Lung (tissue), 12 donors: ENCODE results near the gene RSRP1. TPM values are rescaled to one million over a fixed set of nuclear protein-coding genes. Genes with fewer than 3 reads are reported as not detected.

Experiments used
- ATAC-seq: fragments of 200-7000 bp; cut with Tn5 transposase; one replicate; pipeline ENCODE4 v1.9.1; 2020; ENCODE audit warnings: moderate number of reproducible peaks; ENCODE audit not compliant: insufficient read depth, low FRiP score
- DNase-seq, 3 donors: peaks; one replicate each; pipeline ENCODE4 v3.0.0-alpha.2; 2013 to 2017
- H3K27ac ChIP-seq, 2 donors: one replicate each; pipeline ENCODE4 v1.5.1; 2013; ENCODE audit warnings: mild to moderate bottlenecking in 2 of 2, moderate library complexity in 2 of 2, control low read depth in 1 of 2, inconsistent platforms in 1 of 2, low read depth in 1 of 2, low read length in 1 of 2
- H3K27me3 ChIP-seq, 3 donors: one replicate each; pipeline ENCODE4 v1.5.1; 2013; ENCODE audit warnings: low read length in 2 of 3; ENCODE audit not compliant: control insufficient read depth in 3 of 3, insufficient read depth in 3 of 3
- H3K36me3 ChIP-seq, 4 donors: one replicate each; pipeline ENCODE4 v1.5.1; 2013; ENCODE audit warnings: low read length in 4 of 4, mild to moderate bottlenecking in 1 of 4, moderate library complexity in 1 of 4; ENCODE audit not compliant: control insufficient read depth in 4 of 4, insufficient read depth in 4 of 4
- H3K4me1 ChIP-seq, 5 donors: one replicate each; pipeline ENCODE4 v1.5.1; 2013; ENCODE audit warnings: low read length in 5 of 5, mild to moderate bottlenecking in 2 of 5, moderate library complexity in 1 of 5; ENCODE audit not compliant: control insufficient read depth in 5 of 5, insufficient read depth in 5 of 5
- H3K4me3 ChIP-seq: one replicate; pipeline ENCODE4 v1.5.1; 2013; ENCODE audit warnings: mild to moderate bottlenecking, control low read depth, moderate library complexity
- H3K9ac ChIP-seq, 2 donors: one replicate each; pipeline ENCODE4 v1.5.1; 2013; ENCODE audit warnings: low read length in 2 of 2, control low read depth in 1 of 2; ENCODE audit not compliant: insufficient read depth in 1 of 2
- H3K9me3 ChIP-seq, 4 donors: one replicate each; pipeline ENCODE4 v1.5.1; 2013; ENCODE audit warnings: low read length in 3 of 4, mild to moderate bottlenecking in 1 of 4, moderate library complexity in 1 of 4; ENCODE audit not compliant: control insufficient read depth in 4 of 4, insufficient read depth in 3 of 4
- WGBS, 2 donors: extraction: QIAGEN DNeasy Blood & Tissue Kit; methylation state at CpG; one replicate each; pipeline ENCODE4 v1.1.7; 2013; 5-methylcytosine and 5-hydroxymethylcytosine counted together
- polyA plus RNA-seq, 2 donors: library from polyadenylated mRNA; stranded (reverse); fragments of 200-250 nt; gene quantifications; one replicate each; pipeline ENCODE4 v1.2.1, GENCODE V29; 2013
- total RNA-seq, 2 donors: library from RNA; depleted of rRNA in 1 of 2; stranded (reverse); fragments of >200 nt in 1 of 2; gene quantifications; one replicate each; pipeline ENCODE4 v1.2.1, GENCODE V29; 2014 to 2021
- TF ChIP-seq, protein P1 (sequence below): IDR thresholded peaks from 2 replicates; pipeline ENCODE4 v1.5.1; 2012; ENCODE audit warnings: mild to moderate bottlenecking; ENCODE audit errors: control extremely low read depth, extremely low read depth
- donor health status: control.
- donor health status: control.
- donor health status: Bipolar disorder and iron deficiency.
- donor health status: healthy.
- donor health status: DM: yes; HTN: yes; CAD: no.

Gene RSRP1
- total and polyA plus RNA-seq, 4 donors = 72.6 to 364 (median 157) TPM

DNA sequence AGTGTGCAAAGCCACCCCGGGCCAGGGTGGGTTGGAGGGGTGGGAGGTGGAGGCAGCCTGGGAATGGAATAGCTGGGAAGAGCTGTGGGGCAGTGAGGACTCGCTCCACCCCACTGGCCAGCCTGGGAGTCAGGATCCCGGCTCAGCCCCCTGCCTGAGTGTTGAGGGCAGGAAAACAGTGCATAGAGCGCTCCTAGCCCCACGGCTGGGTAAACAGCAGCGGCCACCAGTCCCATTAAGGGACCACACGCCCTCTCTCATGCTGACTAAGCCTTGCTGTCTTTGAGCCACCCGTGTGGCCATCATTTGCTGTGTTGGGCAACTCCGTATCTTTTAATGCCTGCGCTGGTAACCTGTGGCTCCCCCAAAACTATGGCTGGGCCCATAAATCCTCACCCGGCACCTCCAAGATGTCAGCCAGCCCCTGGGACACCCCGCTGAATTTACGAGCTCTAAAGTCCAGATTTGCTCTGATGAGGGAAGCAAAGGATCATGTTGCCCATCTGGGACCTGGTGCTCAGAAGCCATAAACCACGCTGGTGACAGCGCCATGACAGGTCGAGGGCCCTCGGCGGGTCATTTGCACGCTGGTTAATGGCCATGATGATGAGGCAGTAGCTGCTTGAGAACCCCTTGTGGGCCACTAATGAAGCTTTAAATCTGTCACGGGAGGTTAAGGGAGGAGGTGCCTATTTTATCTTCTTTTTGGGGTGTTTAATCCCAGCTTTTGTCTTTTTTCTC is 49.8 kb downstream of the RSRP1 start:
- TF ChIP-seq, protein P1, sequence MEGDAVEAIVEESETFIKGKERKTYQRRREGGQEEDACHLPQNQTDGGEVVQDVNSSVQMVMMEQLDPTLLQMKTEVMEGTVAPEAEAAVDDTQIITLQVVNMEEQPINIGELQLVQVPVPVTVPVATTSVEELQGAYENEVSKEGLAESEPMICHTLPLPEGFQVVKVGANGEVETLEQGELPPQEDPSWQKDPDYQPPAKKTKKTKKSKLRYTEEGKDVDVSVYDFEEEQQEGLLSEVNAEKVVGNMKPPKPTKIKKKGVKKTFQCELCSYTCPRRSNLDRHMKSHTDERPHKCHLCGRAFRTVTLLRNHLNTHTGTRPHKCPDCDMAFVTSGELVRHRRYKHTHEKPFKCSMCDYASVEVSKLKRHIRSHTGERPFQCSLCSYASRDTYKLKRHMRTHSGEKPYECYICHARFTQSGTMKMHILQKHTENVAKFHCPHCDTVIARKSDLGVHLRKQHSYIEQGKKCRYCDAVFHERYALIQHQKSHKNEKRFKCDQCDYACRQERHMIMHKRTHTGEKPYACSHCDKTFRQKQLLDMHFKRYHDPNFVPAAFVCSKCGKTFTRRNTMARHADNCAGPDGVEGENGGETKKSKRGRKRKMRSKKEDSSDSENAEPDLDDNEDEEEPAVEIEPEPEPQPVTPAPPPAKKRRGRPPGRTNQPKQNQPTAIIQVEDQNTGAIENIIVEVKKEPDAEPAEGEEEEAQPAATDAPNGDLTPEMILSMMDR = no peak
- H3K4me3 ChIP-seq = no peak overlapping the region
- no peaks in the 10 kb centered on the region for H3K36me3 ChIP-seq
- H3K9me3 ChIP-seq = no peaks in the 10 kb centered on the region
- H3K9ac ChIP-seq = no peak overlapping the region
- H3K27me3 ChIP-seq = no peaks in the 10 kb centered on the region
- DNase-seq = no peak
- H3K4me1 ChIP-seq = peaks cover 0 to 37% (median 9%) of the 10 kb centered on the region in 5 donors
- H3K27ac ChIP-seq = no peak overlapping the region
- ATAC-seq = no peak
- WGBS, 2 donors = 87 to 89% methylated on average over 20 of the region's 20 CpGs

DNA sequence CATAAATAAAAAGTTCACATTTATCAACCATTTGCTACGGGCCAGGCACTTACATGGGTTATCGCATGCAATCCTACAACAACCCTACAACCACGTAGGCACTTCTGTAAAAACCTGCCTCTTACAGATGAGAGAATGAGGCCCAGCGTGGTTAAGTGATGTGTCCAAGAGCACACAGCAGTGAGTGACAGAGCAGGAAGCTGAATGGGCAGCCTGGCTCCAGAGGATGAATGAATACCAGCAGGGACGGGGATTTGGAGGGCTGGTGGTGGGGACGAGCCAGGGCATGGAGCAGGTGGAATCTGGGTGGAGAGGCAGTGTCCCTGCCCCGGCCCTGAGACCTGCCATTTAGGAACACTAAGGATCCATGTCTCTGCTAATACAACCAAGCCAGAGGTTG is 50.4 kb downstream of the RSRP1 start:
- TF ChIP-seq, protein P1 = no peak
- Histone ChIP-seq H3K4me3 (no peak overlapping the region), H3K36me3 (no peaks in the 10 kb centered on the region), H3K27me3 (no peaks in the 10 kb centered on the region), H3K9me3 (no peaks in the 10 kb centered on the region), H3K9ac (no peak overlapping the region), H3K4me1 (peaks cover 0 to 37% (median 9%) of the 10 kb centered on the region in 5 donors), H3K27ac (no peak overlapping the region)
- no peak for DNase-seq
- ATAC-seq = no peak
- 89 to 90% methylated on average over 7 of the region's 7 CpGs for WGBS, 2 donors

- DNase-seq (no peak), ATAC-seq (no peak)
- WGBS, 2 donors = 65 to 75% methylated on average over 6 of the region's 6 CpGs
- Histone ChIP-seq H3K9ac (no peak overlapping the region), H3K27me3 (no peaks in the 10 kb centered on the region), H3K27ac (no peak overlapping the region), H3K9me3 (no peaks in the 10 kb centered on the region), H3K4me3 (no peak overlapping the region), H3K36me3 (no peaks in the 10 kb centered on the region), H3K4me1 (peaks cover 0 to 32% (median 9%) of the 10 kb centered on the region in 5 donors)
- TF ChIP-seq, protein P1 = no peak
Measured at GRCh38 chr1:25195835-25196234, 51.4 kb downstream of the RSRP1 start.
